SK-N-MC (cell line): ENCODE results near the gene SGMS2.
"Not testable (repeated sequence)": the region's sequence is repeated elsewhere in the genome, so short reads cannot be mapped to it uniquely, and the experiment has no call there.

ENCODE experiments used
- EZH2 ChIP-seq: fragments of 200-600 bp; sonication (generic); IDR thresholded peaks from one replicate; pipeline ENCODE4 v1.6.1; 2017; ENCODE audit warnings: antibody characterized with exemption
- POLR2AphosphoS5 ChIP-seq: IDR thresholded peaks from 2 replicates; pipeline ENCODE4 v1.6.1; 2012; ENCODE audit warnings: mild to moderate bottlenecking, low read depth, low read length, borderline replicate concordance

DNA sequence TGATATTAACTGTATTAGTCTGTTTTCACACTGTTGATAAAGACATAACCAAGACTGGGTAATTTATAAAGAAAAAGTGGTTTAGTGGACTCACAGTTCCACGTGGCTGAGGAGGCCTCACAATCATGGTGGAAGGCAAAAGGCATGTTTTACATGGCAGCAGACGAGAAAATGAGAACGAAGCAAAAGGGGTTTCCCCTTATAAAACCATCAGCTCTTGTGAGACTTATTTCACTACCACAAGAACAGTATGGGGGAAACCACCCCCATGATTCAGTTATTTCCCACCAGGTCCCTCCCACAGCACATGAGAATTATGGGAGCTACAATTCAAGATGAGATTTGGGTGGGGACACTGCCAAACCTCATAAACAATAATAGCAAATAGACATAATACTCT lies 80.3 kb downstream of the SGMS2 start:
- not testable (repeated sequence) for TF ChIP-seq EZH2, POLR2AphosphoS5
